HG02840 (cell line): ENCODE data around the gene UTF1.
"Not testable (repeated sequence)": the region's sequence is repeated elsewhere in the genome, so short reads cannot be mapped to it uniquely, and the experiment has no call there.

Experiments
- ATAC-seq: cut with Tn5 transposase; IDR thresholded peaks from one replicate; pipeline ENCODE4 v1.9.1; 2021; ENCODE audit warnings: mild to moderate bottlenecking, moderate library complexity, moderate number of reproducible peaks; ENCODE audit not compliant: unreplicated experiment, low FRiP score

The UTF1 gene

GRCh38 chr10:133224756-133225372 lies 5.2 kb upstream of the UTF1 start:
- no peak for ATAC-seq

- no peak for ATAC-seq
Observed at GRCh38 chr10:133225707-133226191, 4.3 kb upstream of the UTF1 start.

GRCh38 chr10:133226251-133226808 lies 3.7 kb upstream of the UTF1 start:
- ATAC-seq: no peak

GRCh38 chr10:133227256-133227655 lies 2.8 kb upstream of the UTF1 start:
- no peak for ATAC-seq

GRCh38 chr10:133229265-133230043 lies 563 bp upstream of the UTF1 start:
- no peak for ATAC-seq

- ATAC-seq: no peak
Observed at GRCh38 chr10:133230387-133231195, 574 bp downstream of the UTF1 start.

- ATAC-seq: no peak
Observed at GRCh38 chr10:133231244-133231945, 1.4 kb downstream of the UTF1 start.

- ATAC-seq: no peak
Observed at GRCh38 chr10:133231946-133232574, 2.0 kb downstream of the UTF1 start.

GRCh38 chr10:133234796-133235195 lies 4.8 kb downstream of the UTF1 start:
- not testable (repeated sequence) for ATAC-seq

- ATAC-seq: no peak
Observed at GRCh38 chr10:133235265-133235855, 5.3 kb downstream of the UTF1 start.

- no peak for ATAC-seq
Observed at GRCh38 chr10:133235932-133236331, 5.9 kb downstream of the UTF1 start.

GRCh38 chr10:133236401-133237240 lies 6.6 kb downstream of the UTF1 start:
- ATAC-seq: no peak

- no peak for ATAC-seq
Observed at GRCh38 chr10:133237241-133237587, 7.2 kb downstream of the UTF1 start.

- ATAC-seq: no peak
Observed at GRCh38 chr10:133237588-133238465, 7.8 kb downstream of the UTF1 start, which contains the start of gene VENTX. TSS of gene VENTX (plus strand) at chr10:133237855. CDS start at chr10:133237915, 60 bp downstream.

- ATAC-seq: no peak
Observed at GRCh38 chr10:133238466-133238804, 8.4 kb downstream of the UTF1 start.

GRCh38 chr10:133239990-133240389 lies 10.0 kb downstream of the UTF1 start:
- no peak for ATAC-seq

- no peak for ATAC-seq
Observed at GRCh38 chr10:133241501-133242205, 11.6 kb downstream of the UTF1 start.
